ENCODE measurements around the gene AFM. TPM values are rescaled to one million over a fixed set of nuclear protein-coding genes. Genes with fewer than 3 reads are reported as not detected.

AFM gene
- total and polyA plus RNA-seq, 2 of the 8 experiments (the other 6 are each of a cell fraction or from before 2014, with no cell fraction given) = not detected

DNA sequence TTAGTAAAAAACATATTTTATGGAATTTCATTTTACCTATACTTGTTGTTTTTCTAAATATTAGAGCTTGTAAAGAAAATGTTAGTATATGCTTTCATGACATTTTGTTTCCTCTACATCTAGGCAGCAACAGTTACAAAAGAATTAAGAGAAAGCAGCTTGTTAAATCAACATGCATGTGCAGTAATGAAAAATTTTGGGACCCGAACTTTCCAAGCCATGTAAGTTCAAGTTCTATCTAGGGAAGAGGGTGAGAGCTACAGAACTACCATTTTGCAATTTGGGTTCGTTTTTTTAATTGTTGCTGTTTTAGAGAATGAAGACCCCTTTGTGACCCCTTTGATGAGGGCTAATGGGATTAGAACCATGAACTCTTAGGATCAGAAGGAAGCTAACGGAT is 38.3 kb upstream of the AFM start:
- Histone ChIP-seq H3K4me2 (ENCODE audit: insufficient read depth in 1 of 2, low read depth in 2 of 2, low read length in 2 of 2) (no peak overlapping the region), H2AFZ (ENCODE audit: low read length) (no peak overlapping the region), H4K20me1 (replicated peaks in 1 of 2; ENCODE audit: control insufficient read depth in 1 of 2, insufficient read depth in 2 of 2, low read length in 2 of 2) (no peaks in the 10 kb centered on the region), H2BK120ac (replicated peaks; ENCODE audit: low read depth, low read length) (no peak overlapping the region), H3K9me3 (ENCODE audit: insufficient read depth in 2 of 2, low read depth in 1 of 2, low read length in 1 of 2) (no peaks in the 10 kb centered on the region), H3K56ac (replicated peaks; ENCODE audit: insufficient read length, low read depth, low read length) (no peak overlapping the region), H4K5ac (ENCODE audit: insufficient read length, low read depth, low read length) (no peak overlapping the region), H3K23ac (ENCODE audit: insufficient read length) (no peak overlapping the region), H2AK5ac (ENCODE audit: low read depth, low read length) (no peak overlapping the region), H2BK5ac (ENCODE audit: low read depth, low read length) (no peak overlapping the region), H3K79me2 (ENCODE audit: control insufficient read depth in 1 of 2, insufficient read depth in 2 of 2, low read length in 2 of 2) (no peaks in the 10 kb centered on the region), H3K27ac (ENCODE audit: low read depth, low read length) (no peak overlapping the region), H3K36me3 (ENCODE audit: control insufficient read depth in 2 of 4, insufficient read depth in 4 of 4, low read length in 3 of 4) (no peaks in the 10 kb centered on the region), H4K91ac (replicated peaks; ENCODE audit: insufficient read length, low read length) (no peak overlapping the region), H3K4me3 (ENCODE audit: extremely low read depth in 1 of 4, insufficient read depth in 2 of 4, low read depth in 3 of 4, low read length in 4 of 4) (no peak overlapping the region), H3K9ac (replicated peaks in 1 of 4; ENCODE audit: extremely low read depth in 1 of 4, low read depth in 3 of 4, low read length in 3 of 4) (no peak overlapping the region), H2BK15ac (ENCODE audit: low read length) (no peak overlapping the region), H3K4me1 (replicated peaks in 1 of 4; ENCODE audit: control insufficient read depth in 3 of 4, insufficient read depth in 4 of 4, low read length in 3 of 4) (no peaks in the 10 kb centered on the region), H3K23me2 (ENCODE audit: low read depth, low read length) (no peaks in the 10 kb centered on the region), H3K18ac (ENCODE audit: extremely low read depth, low read length) (no peak overlapping the region), H3K14ac (ENCODE audit: insufficient read length) (no peak overlapping the region), H2BK12ac (ENCODE audit: low read depth, low read length) (no peak overlapping the region), H3K4ac (replicated peaks; ENCODE audit: insufficient read length, low read depth, low read length) (no peak overlapping the region), H3K79me1 (ENCODE audit: low read depth, low read length) (no peaks in the 10 kb centered on the region), H2BK20ac (ENCODE audit: low read length) (no peak overlapping the region), H4K8ac (ENCODE audit: extremely low read depth, insufficient read depth, low read length) (no peak overlapping the region), H3K27me3 (replicated peaks in 1 of 4; ENCODE audit: control insufficient read depth in 3 of 4, extremely low read depth in 1 of 4, insufficient read depth in 3 of 4, low read length in 3 of 4) (no peaks in the 10 kb centered on the region)
- ChIA-PET CTCF (ENCODE audit: partially characterized antibody) (interaction anchor here (0.6 to 6.5 kb wide), 4 partner anchors 10 to 209 kb away, joined by 3 to 83 read pairs (median 11); partner anchors contain the start of gene AFP), POLR2A (ENCODE audit: partially characterized antibody) (no interaction called here)
- TF ChIP-seq CTBP2 (IDR thresholded peaks at IDR 0.05; ENCODE audit: borderline replicate concordance, insufficient read depth, insufficient read length, low read length) (no peak), RNF2 (IDR thresholded peaks at IDR 0.05; ENCODE audit: borderline replicate concordance, low read depth, low read length, missing control alignments, poor library complexity, severe bottlenecking) (no peak), JUND (IDR thresholded peaks at IDR 0.05; ENCODE audit: low read length) (no peak), SP4 (IDR thresholded peaks at IDR 0.05; ENCODE audit: low read length) (no peak), EP300 (IDR thresholded peaks at IDR 0.05; ENCODE audit: borderline replicate concordance in 1 of 2, low read depth in 2 of 2, low read length in 2 of 2) (no peak), NANOG (IDR thresholded peaks at IDR 0.05; ENCODE audit: insufficient read depth, low read depth, low read length, poor library complexity, severe bottlenecking) (no peak), KDM1A (IDR thresholded peaks at IDR 0.05; ENCODE audit: borderline replicate concordance, low read length) (no peak), MAX (IDR thresholded peaks at IDR 0.05) (no peak), EGR1 (IDR thresholded peaks at IDR 0.05; ENCODE audit: borderline replicate concordance, low read depth, low read length) (no peak), ASH2L (IDR thresholded peaks at IDR 0.05; ENCODE audit: low read length) (no peak)
- FAIRE-seq = no peak
- no peak for DNase-seq (ENCODE audit: low read depth in 1 of 2, low spot score in 2 of 2)
- 86% methylated on average over 3 of the region's 3 CpGs; no CpG with 5 or more reads in 1 of the 2 experiments for WGBS, 2 experiments (ENCODE audit: extremely low coverage in 1 of 2, insufficient coverage in 1 of 2, insufficient read length in 1 of 2, insufficient replicate concordance in 2 of 2, low coverage in 1 of 2, low lambda C conversion rate in 2 of 2, missing lambda C conversion rate in 1 of 2)
